Neuronal stem cell (in vitro differentiated cells): ENCODE data around the gene TNS1.

ENCODE experiments used
- DNase-seq: peaks from one replicate; pipeline ENCODE4 v3.0.0-alpha.2; 2013; ENCODE audit warnings: low spot score
- H2AFZ ChIP-seq: one replicate; pipeline ENCODE4 v1.6.1; 2013; ENCODE audit warnings: mild to moderate bottlenecking, low read length, inconsistent platforms
- H2AK5ac ChIP-seq: 2 replicates; pipeline ENCODE4 v1.6.1; 2013; ENCODE audit warnings: low read depth, mild to moderate bottlenecking, inconsistent platforms, low read length, moderate library complexity, mixed read lengths
- H2BK120ac ChIP-seq: 2 replicates; pipeline ENCODE4 v1.6.1; 2013; ENCODE audit warnings: low read depth, mild to moderate bottlenecking, inconsistent platforms, low read length, moderate library complexity, mixed read lengths
- H2BK12ac ChIP-seq: one replicate; pipeline ENCODE4 v1.6.1; 2013; ENCODE audit warnings: low read length, inconsistent platforms
- H2BK15ac ChIP-seq: 2 replicates; pipeline ENCODE4 v1.6.1; 2013; ENCODE audit warnings: mild to moderate bottlenecking, low read length, inconsistent platforms, mixed read lengths
- H2BK5ac ChIP-seq: one replicate; pipeline ENCODE4 v1.6.1; 2013; ENCODE audit warnings: inconsistent platforms, mild to moderate bottlenecking, low read length, moderate library complexity
- H3K14ac ChIP-seq: one replicate; pipeline ENCODE4 v1.6.1; 2013; ENCODE audit warnings: low read length, inconsistent platforms
- H3K18ac ChIP-seq: 2 replicates; pipeline ENCODE4 v1.6.1; 2013; ENCODE audit warnings: low read length, inconsistent platforms
- H3K23ac ChIP-seq: 2 replicates; pipeline ENCODE4 v1.6.1; 2013; ENCODE audit warnings: low read depth, mild to moderate bottlenecking, mixed read lengths, low read length, inconsistent platforms; ENCODE audit not compliant: poor library complexity
- H3K27ac ChIP-seq: replicated peaks from 3 replicates; pipeline ENCODE4 v1.5.1; 2013; ENCODE audit warnings: low read length, inconsistent platforms
- H3K27me3 ChIP-seq, 3 experiments: 2 replicates each; pipeline ENCODE4 v1.6.1; 2013; ENCODE audit warnings: low read length in 3 of 3, mild to moderate bottlenecking in 2 of 3, inconsistent platforms in 1 of 3, low read depth in 1 of 3, mixed read lengths in 1 of 3, moderate library complexity in 1 of 3; ENCODE audit not compliant: control insufficient read depth in 3 of 3, insufficient read depth in 3 of 3
- H3K36me3 ChIP-seq, 2 donors: replicated peaks in 1 of 2; 2 replicates each; pipeline ENCODE4 v1.6.1; 2013; ENCODE audit warnings: low read length in 2 of 2; ENCODE audit not compliant: control insufficient read depth in 2 of 2, insufficient read depth in 2 of 2
- H3K4ac ChIP-seq: 2 replicates; pipeline ENCODE4 v1.6.1; 2013; ENCODE audit warnings: inconsistent platforms, mild to moderate bottlenecking, low read length, moderate library complexity
- H3K4me1 ChIP-seq, 2 donors: 1 replicate in 1 of 2; 2 replicates in 1 of 2; pipeline ENCODE4 v1.6.1; 2013; ENCODE audit warnings: low read length in 2 of 2, low read depth in 1 of 2; ENCODE audit not compliant: control insufficient read depth in 2 of 2, insufficient read depth in 1 of 2
- H3K4me2 ChIP-seq: one replicate; pipeline ENCODE4 v1.6.1; 2013; ENCODE audit warnings: mild to moderate bottlenecking, low read length, inconsistent platforms; ENCODE audit not compliant: insufficient read depth, poor library complexity, severe bottlenecking
- H3K4me3 ChIP-seq, 2 donors: 2 replicates each; pipeline ENCODE4 v1.5.1; 2013; ENCODE audit warnings: low read length in 2 of 2, mild to moderate bottlenecking in 2 of 2, inconsistent platforms in 1 of 2, moderate library complexity in 1 of 2
- H3K79me1 ChIP-seq: one replicate; pipeline ENCODE4 v1.6.1; 2013; ENCODE audit warnings: low read depth, mild to moderate bottlenecking, inconsistent platforms, low read length, moderate library complexity
- H3K9ac ChIP-seq: one replicate; pipeline ENCODE4 v1.6.1; 2013; ENCODE audit warnings: mild to moderate bottlenecking, low read depth, low read length, inconsistent platforms; ENCODE audit not compliant: poor library complexity
- H3K9me3 ChIP-seq, 2 donors: replicated peaks in 1 of 2; 2 replicates each; pipeline versions ENCODE3 to v1.6.1; 2013; ENCODE audit warnings: low read length in 2 of 2, mild to moderate bottlenecking in 2 of 2, inconsistent platforms in 1 of 2, low read depth in 1 of 2, mixed read lengths in 1 of 2, moderate library complexity in 1 of 2; ENCODE audit not compliant: control insufficient read depth in 2 of 2, insufficient read depth in 1 of 2
- H4K8ac ChIP-seq: one replicate; pipeline ENCODE4 v1.6.1; 2013; ENCODE audit warnings: low read depth, mild to moderate bottlenecking, inconsistent platforms, low read length, moderate library complexity
- H4K91ac ChIP-seq: one replicate; pipeline ENCODE4 v1.6.1; 2013; ENCODE audit warnings: low read length, low read depth, mild to moderate bottlenecking, inconsistent platforms; ENCODE audit not compliant: poor library complexity
- WGBS, 2 donors: extraction: QIAGEN DNeasy Blood & Tissue Kit; methylation state at CpG; one replicate each; pipeline ENCODE4 v1.1.7; 2013; ENCODE audit warnings: missing lambda C conversion rate in 2 of 2, mixed read lengths in 1 of 2; ENCODE audit not compliant: insufficient read length in 2 of 2, insufficient replicate concordance in 1 of 2; ENCODE audit errors: extremely low coverage in 2 of 2; 5-methylcytosine and 5-hydroxymethylcytosine counted together

Gene TNS1

GRCh38 chr2:218022131-218022850 is 19.5 kb upstream of the TNS1 start:
- no peak overlapping the region for H3K4me3 ChIP-seq
- no peak overlapping the region for H3K4me2 ChIP-seq
- H3K36me3 ChIP-seq: no peaks in the 10 kb centered on the region
- H3K9me3 ChIP-seq: no peaks in the 10 kb centered on the region
- H2BK15ac ChIP-seq: no peak overlapping the region
- peak overlapping the region; percentile 92 for H3K18ac ChIP-seq
- H2AK5ac ChIP-seq: peak overlapping the region; percentile 77
- no peaks in the 10 kb centered on the region for H3K79me1 ChIP-seq
- H3K9ac ChIP-seq: no peak overlapping the region
- H2AFZ ChIP-seq: peak overlapping the region; percentile 37
- peak overlapping the region; percentile 53 for H4K8ac ChIP-seq
- no peak overlapping the region for H3K23ac ChIP-seq
- no peak overlapping the region for H3K27ac ChIP-seq
- H3K4me1 ChIP-seq: peaks cover 7 to 26% of the 10 kb centered on the region in 2 donors
- H2BK12ac ChIP-seq: peak overlapping the region; percentile 1
- H3K27me3 ChIP-seq: peaks cover 0 to 23% (median 0%) of the 10 kb centered on the region in 3 experiments
- no peak overlapping the region for H4K91ac ChIP-seq
- H3K14ac ChIP-seq: no peak overlapping the region
- H3K4ac ChIP-seq: no peak overlapping the region
- no CpG with 5 or more reads among the region's 10 CpGs for WGBS, 2 donors
- no peak for DNase-seq
- peak overlapping the region; percentile 35 for H2BK5ac ChIP-seq
- H2BK120ac ChIP-seq: peak overlapping the region; percentile 49

- Histone ChIP-seq H3K4me2 (no peak overlapping the region), H3K9ac (no peak overlapping the region), H3K4ac (no peak overlapping the region), H3K79me1 (no peaks in the 10 kb centered on the region), H2AFZ (no peak overlapping the region), H2BK5ac (peak overlapping the region; percentile 35), H4K91ac (no peak overlapping the region), H3K9me3 (no peaks in the 10 kb centered on the region), H3K18ac (peak overlapping the region; percentile 91), H2AK5ac (peak overlapping the region; percentile 27), H4K8ac (no peak overlapping the region), H2BK12ac (peak overlapping the region; percentile 48), H2BK15ac (no peak overlapping the region), H3K36me3 (no peaks in the 10 kb centered on the region), H3K23ac (no peak overlapping the region), H3K4me1 (peaks cover 7 to 26% of the 10 kb centered on the region in 2 donors), H3K4me3 (no peak overlapping the region), H3K14ac (no peak overlapping the region), H2BK120ac (no peak overlapping the region), H3K27me3 (peaks cover 0 to 25% (median 0%) of the 10 kb centered on the region in 3 experiments), H3K27ac (no peak overlapping the region)
- no CpG with 5 or more reads among the region's 12 CpGs for WGBS, 2 donors
- no peak for DNase-seq
Observed at GRCh38 chr2:218021536-218022071, 18.8 kb upstream of the TNS1 start.

- H3K4me2 ChIP-seq: no peak overlapping the region
- peaks cover 0 to 25% (median 0%) of the 10 kb centered on the region in 3 experiments for H3K27me3 ChIP-seq
- no CpG with 5 or more reads among the region's 6 CpGs for WGBS, 2 donors
- H3K14ac ChIP-seq: no peak overlapping the region
- no peak overlapping the region for H4K91ac ChIP-seq
- H3K4me3 ChIP-seq: no peak overlapping the region
- H3K18ac ChIP-seq: peak overlapping the region; percentile 76
- H3K79me1 ChIP-seq: no peaks in the 10 kb centered on the region
- H3K9ac ChIP-seq: no peak overlapping the region
- H3K27ac ChIP-seq: no peak overlapping the region
- H2AFZ ChIP-seq: no peak overlapping the region
- no peak overlapping the region for H2BK15ac ChIP-seq
- H3K4ac ChIP-seq: no peak overlapping the region
- H4K8ac ChIP-seq: no peak overlapping the region
- H3K36me3 ChIP-seq: no peaks in the 10 kb centered on the region
- H2AK5ac ChIP-seq: peak overlapping the region; percentile 27
- no peak overlapping the region for H3K23ac ChIP-seq
- H2BK12ac ChIP-seq: peak overlapping the region; percentile 48
- H3K9me3 ChIP-seq: no peaks in the 10 kb centered on the region
- DNase-seq: no peak
- H2BK5ac ChIP-seq: no peak overlapping the region
- H3K4me1 ChIP-seq: peaks cover 7 to 31% of the 10 kb centered on the region in 2 donors
- no peak overlapping the region for H2BK120ac ChIP-seq
Observed at GRCh38 chr2:218020966-218021535, 18.3 kb upstream of the TNS1 start.

- Histone ChIP-seq H2BK15ac (no peak overlapping the region), H3K14ac (no peak overlapping the region), H2AFZ (no peak overlapping the region), H4K8ac (no peak overlapping the region), H3K36me3 (no peaks in the 10 kb centered on the region), H2BK5ac (no peak overlapping the region), H3K4me2 (no peak overlapping the region), H3K4me1 (peaks cover 9 to 28% of the 10 kb centered on the region in 2 donors), H3K18ac (no peak overlapping the region), H2AK5ac (peak overlapping the region; percentile 44), H3K4ac (no peak overlapping the region), H2BK120ac (no peak overlapping the region), H3K27me3 (peaks cover 0 to 21% (median 0%) of the 10 kb centered on the region in 3 experiments), H3K9me3 (no peaks in the 10 kb centered on the region), H4K91ac (no peak overlapping the region), H3K27ac (no peak overlapping the region), H3K9ac (no peak overlapping the region), H3K79me1 (no peaks in the 10 kb centered on the region), H3K4me3 (no peak overlapping the region), H3K23ac (no peak overlapping the region), H2BK12ac (no peak overlapping the region)
- no CpG with 5 or more reads among the region's 5 CpGs for WGBS, 2 donors
- no peak for DNase-seq
Observed at GRCh38 chr2:218020281-218020680, 17.5 kb upstream of the TNS1 start.
